Heart left ventricle (tissue), 13 donors: ENCODE results near the gene TBCK.

ENCODE experiments used
- CTCF ChIP-seq, 12 donors: fragments of 200-600 bp; sonication (generic) in 4 of 12; IDR thresholded peaks; one replicate each; pipeline versions ENCODE4 v1.5.0 to v1.8.0; 2018 to 2022; ENCODE audit warnings: antibody characterized with exemption in 12 of 12, mild to moderate bottlenecking in 5 of 12
- POLR2A ChIP-seq, 2 donors: fragments of 450-650 bp; IDR thresholded peaks; one replicate each; pipeline ENCODE4 v1.6.1; 2017; ENCODE audit warnings: antibody characterized with exemption in 2 of 2, mild to moderate bottlenecking in 2 of 2, moderate library complexity in 2 of 2
- donor health status: ischemic (EF 13 %, LVEDD 7.1; RV severe dilation, severe dysfunction).
- donor health status: DM: no; HTN: yes; CAD: no.
- donor health status: DM: no; HTN: no; CAD: no.
- donor health status: ischemic (EF 25% LVEDD 6.9; RV normal size, moderate dysfunction).
- donor health status: ischemic (EF 25% LVEDD 5.7; RV mildly dilated, moderate dysfunction).
- donor health status: ischemic (EF 35%, LVEDD 5.7; RV mildly dilated, moderate dysfunction).
- donor health status: nonischemic (EF 11% LVEDD 7.7; RV severe dilation, severe dysfunction).
- donor health status: DM: yes; HTN: yes; CAD: no.
- donor health status: PGD.
- donor health status: ischemic (EF 29% LVEDD 5.4; RV normal size, mild dysfunction).
- donor health status: nonischemic (EF 23%, LVEDD 6.1; RV moderate dilation, normal function).

- TF ChIP-seq CTCF (IDR thresholded peaks at IDR 0.05) = no peak
- no peak for TF ChIP-seq POLR2A (IDR thresholded peaks at IDR 0.05)
These were observed 279.2 kb downstream of the TBCK start for GRCh38 chr4:106036848-106037247.
